Aorta (tissue), 5 donors: ENCODE data around the gene CCL4. TPM values are rescaled to one million over a fixed set of nuclear protein-coding genes. Genes with fewer than 3 reads are reported as not detected.
"Not testable (repeated sequence)": the region's sequence is repeated elsewhere in the genome, so short reads cannot be mapped to it uniquely, and the experiment has no call there.

ENCODE experiments used
- ATAC-seq: fragments of 200-7000 bp; cut with Tn5 transposase; one replicate; pipeline ENCODE4 v1.9.1; 2022; ENCODE audit warnings: moderate library complexity; ENCODE audit not compliant: low FRiP score
- DNase-seq, 2 donors: peaks; one replicate each; pipeline ENCODE4 v3.0.0-alpha.2; 2020
- H3K27ac ChIP-seq, 2 donors: one replicate each; pipeline ENCODE4 v1.5.1; 2013; ENCODE audit warnings: low read length in 2 of 2, mild to moderate bottlenecking in 2 of 2, moderate library complexity in 2 of 2, control low read depth in 1 of 2, inconsistent platforms in 1 of 2, low read depth in 1 of 2
- H3K27me3 ChIP-seq, 2 donors: one replicate each; pipeline ENCODE4 v1.6.1; 2013; ENCODE audit warnings: control low read depth in 1 of 2, low read length in 1 of 2, mild to moderate bottlenecking in 1 of 2, moderate library complexity in 1 of 2; ENCODE audit not compliant: insufficient read depth in 2 of 2, control insufficient read depth in 1 of 2
- H3K36me3 ChIP-seq, 2 donors: one replicate each; pipeline ENCODE4 v1.6.1; 2013; ENCODE audit warnings: control low read depth in 1 of 2, low read length in 1 of 2, mild to moderate bottlenecking in 1 of 2; ENCODE audit not compliant: insufficient read depth in 2 of 2, control insufficient read depth in 1 of 2
- H3K4me1 ChIP-seq, 2 donors: one replicate each; pipeline ENCODE4 v1.6.1; 2013; ENCODE audit warnings: low read length in 2 of 2, control low read depth in 1 of 2, mild to moderate bottlenecking in 1 of 2, moderate library complexity in 1 of 2; ENCODE audit not compliant: insufficient read depth in 2 of 2, control insufficient read depth in 1 of 2
- H3K4me3 ChIP-seq, 2 donors: one replicate each; pipeline ENCODE4 v1.5.1; 2013; ENCODE audit warnings: low read length in 2 of 2, control low read depth in 1 of 2, mild to moderate bottlenecking in 1 of 2
- H3K9me3 ChIP-seq: one replicate; pipeline ENCODE4 v1.6.1; 2013; ENCODE audit warnings: mild to moderate bottlenecking, low read length; ENCODE audit not compliant: control insufficient read depth
- WGBS, 2 donors: extraction: QIAGEN DNeasy Blood & Tissue Kit; methylation state at CpG; one replicate each; pipeline ENCODE4 v1.1.7; 2013; 5-methylcytosine and 5-hydroxymethylcytosine counted together
- intact Hi-C, 2 donors: fragments of 100-400 bp; cut with DNase I; formaldehyde crosslinking; loops; one replicate each; pipeline versions ENCODE4 v1.14.2 to v1.15.0; 2022
- polyA plus RNA-seq, 2 donors: library from polyadenylated mRNA; stranded (reverse); fragments of 200-250 nt; gene quantifications; one replicate each; pipeline ENCODE4 v1.2.3, GENCODE V29; 2013
- total RNA-seq, 2 donors: library from RNA; stranded (reverse); fragmentation: NEBNext Ultra II Directional; extraction: Animal tissue kit (Norgen Biotek cat#: 25700); gene quantifications; one replicate each; pipeline ENCODE4 v1.2.1, GENCODE V29; 2021
- donor health status: healthy with polysubstance abuse.
- donor health status: Bipolar disorder and iron deficiency.
- donor health status: DM: no; HTN: no; CAD: no.
- donor health status: DM: no; HTN: no; CAD: no.
- donor health status: DM: yes; HTN: yes; CAD: no.

CCL4 gene
- total and polyA plus RNA-seq, 4 donors, result 1.9 to 13.5 (median 9.4) TPM

- 89 to 91% methylated on average over 12 of the region's 12 CpGs for WGBS, 2 donors
- Histone ChIP-seq H3K4me1 (no peaks in the 10 kb centered on the region), H3K27me3 (no peaks in the 10 kb centered on the region), H3K27ac (no peak overlapping the region), H3K9me3 (no peaks in the 10 kb centered on the region), H3K36me3 (no peaks in the 10 kb centered on the region), H3K4me3 (no peak overlapping the region)
- no peak for DNase-seq
- ATAC-seq, result no peak
- intact Hi-C loops, result loop anchor here in 1 of 2 donors (2.0 to 5.0 kb wide), 2 partner anchors 34 to 66 kb away; no protein-coding TSS in a partner anchor
These were observed 15.1 kb downstream of the CCL4 start for GRCh38 chr17:36118477-36119353.

- intact Hi-C loops, result no loop called here
- H3K4me3 ChIP-seq, result no peak overlapping the region
- no peaks in the 10 kb centered on the region for H3K36me3 ChIP-seq
- no peak for DNase-seq
- no peaks in the 10 kb centered on the region for H3K9me3 ChIP-seq
- WGBS, 2 donors, result 73 to 74% methylated on average over 3 of the region's 3 CpGs
- no peaks in the 10 kb centered on the region for H3K27me3 ChIP-seq
- H3K27ac ChIP-seq, result no peak overlapping the region
- no peak for ATAC-seq
- no peaks in the 10 kb centered on the region for H3K4me1 ChIP-seq
These were observed 16.6 kb downstream of the CCL4 start for GRCh38 chr17:36120221-36120620.

GRCh38 chr17:36121099-36121498, 17.5 kb downstream of the CCL4 start:
- H3K27ac ChIP-seq, H3K9me3 ChIP-seq, H3K4me3 ChIP-seq, H3K27me3 ChIP-seq, ATAC-seq, intact Hi-C loops, H3K36me3 ChIP-seq, H3K4me1 ChIP-seq, DNase-seq: not testable (repeated sequence)
- WGBS, 2 donors, result 64 to 74% methylated on average over 6 of the region's 6 CpGs

- ATAC-seq (no peak), DNase-seq (no peak)
- intact Hi-C loops, result no loop called here
- H3K4me1 ChIP-seq, result no peaks in the 10 kb centered on the region
- H3K9me3 ChIP-seq, result peaks cover 4% of the 10 kb centered on the region
- H3K27ac ChIP-seq, result no peak overlapping the region
- H3K36me3 ChIP-seq, result no peaks in the 10 kb centered on the region
- WGBS, 2 donors, result 67 to 73% methylated on average over 2 of the region's 2 CpGs
- H3K4me3 ChIP-seq, result no peak overlapping the region
- no peaks in the 10 kb centered on the region for H3K27me3 ChIP-seq
These were observed 19.8 kb downstream of the CCL4 start for GRCh38 chr17:36123431-36123830.

- no peaks in the 10 kb centered on the region for H3K4me1 ChIP-seq
- H3K4me3 ChIP-seq, result no peak overlapping the region
- H3K27ac ChIP-seq, result no peak overlapping the region
- no peak for ATAC-seq
- no peaks in the 10 kb centered on the region for H3K36me3 ChIP-seq
- H3K27me3 ChIP-seq, result no peaks in the 10 kb centered on the region
- H3K9me3 ChIP-seq, result peaks cover 4% of the 10 kb centered on the region
- DNase-seq, result no peak
- 80 to 85% methylated on average over 9 of the region's 9 CpGs for WGBS, 2 donors
- intact Hi-C loops, result no loop called here
These were observed 21.5 kb downstream of the CCL4 start for GRCh38 chr17:36124879-36125824.

GRCh38 chr17:36127199-36127893, 23.7 kb downstream of the CCL4 start:
- H3K4me3 ChIP-seq, result no peak overlapping the region
- WGBS, 2 donors, result 84 to 86% methylated on average over 7 of the region's 7 CpGs
- ATAC-seq, result no peak
- H3K4me1 ChIP-seq, result no peaks in the 10 kb centered on the region
- H3K27ac ChIP-seq, result no peak overlapping the region
- intact Hi-C loops, result no loop called here
- no peaks in the 10 kb centered on the region for H3K36me3 ChIP-seq
- H3K9me3 ChIP-seq, result peaks cover 4% of the 10 kb centered on the region
- no peaks in the 10 kb centered on the region for H3K27me3 ChIP-seq
- no peak for DNase-seq

- Histone ChIP-seq H3K27ac (no peak overlapping the region), H3K4me1 (no peaks in the 10 kb centered on the region), H3K27me3 (no peaks in the 10 kb centered on the region), H3K36me3 (no peaks in the 10 kb centered on the region), H3K4me3 (no peak overlapping the region), H3K9me3 (peaks cover 4% of the 10 kb centered on the region)
- ATAC-seq, result no peak
- WGBS, 2 donors, result 78 to 87% methylated on average over 6 of the region's 6 CpGs
- DNase-seq, result no peak
- intact Hi-C loops, result no loop called here
These were observed 24.3 kb downstream of the CCL4 start for GRCh38 chr17:36127911-36128310.

GRCh38 chr17:36128411-36128978, 24.9 kb downstream of the CCL4 start:
- Histone ChIP-seq H3K4me3 (no peak overlapping the region), H3K4me1 (no peaks in the 10 kb centered on the region), H3K27ac (no peak overlapping the region), H3K36me3 (no peaks in the 10 kb centered on the region), H3K27me3 (no peaks in the 10 kb centered on the region), H3K9me3 (peaks cover 4% of the 10 kb centered on the region)
- WGBS, 2 donors, result 45 to 50% methylated on average over 4 of the region's 4 CpGs
- intact Hi-C loops, result no loop called here
- ATAC-seq (no peak), DNase-seq (no peak)
